TTC549 (cell line): ENCODE measurements around the gene EMID1.
"Not testable (repeated sequence)": the region's sequence is repeated elsewhere in the genome, so short reads cannot be mapped to it uniquely, and the experiment has no call there.

ENCODE experiments used
- FAIRE-seq: peaks from 2 replicates; lab custom pipeline; 2012; peaks lifted over from hg19 to GRCh38; lab: Jason Lieb, UNC

The EMID1 gene

GRCh38 chr22:29231971-29232959 lies 26.6 kb downstream of the EMID1 start:
- no peak for FAIRE-seq

- FAIRE-seq, result no peak
These were observed 27.7 kb downstream of the EMID1 start for GRCh38 chr22:29233277-29233877.

DNA sequence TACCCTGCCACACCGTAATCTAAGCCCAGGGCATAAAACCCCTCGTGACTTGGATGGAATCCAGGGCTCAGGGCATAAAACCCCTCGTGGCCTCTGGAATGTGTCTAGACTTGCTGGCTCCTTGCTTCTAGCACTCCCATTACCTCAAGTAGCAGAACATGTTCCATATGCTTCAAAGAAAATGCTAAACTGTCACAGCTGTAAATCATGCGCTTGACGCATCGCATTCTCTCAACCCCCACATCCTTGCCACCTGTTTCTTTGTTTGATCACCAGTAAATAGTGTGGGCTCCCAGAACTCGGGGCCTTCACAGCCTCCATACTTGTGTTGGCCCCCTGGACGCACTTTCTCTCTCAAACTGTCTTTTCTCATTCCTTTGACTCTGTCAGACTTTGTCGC lies 34.8 kb downstream of the EMID1 start:
- not testable (repeated sequence) for FAIRE-seq

DNA sequence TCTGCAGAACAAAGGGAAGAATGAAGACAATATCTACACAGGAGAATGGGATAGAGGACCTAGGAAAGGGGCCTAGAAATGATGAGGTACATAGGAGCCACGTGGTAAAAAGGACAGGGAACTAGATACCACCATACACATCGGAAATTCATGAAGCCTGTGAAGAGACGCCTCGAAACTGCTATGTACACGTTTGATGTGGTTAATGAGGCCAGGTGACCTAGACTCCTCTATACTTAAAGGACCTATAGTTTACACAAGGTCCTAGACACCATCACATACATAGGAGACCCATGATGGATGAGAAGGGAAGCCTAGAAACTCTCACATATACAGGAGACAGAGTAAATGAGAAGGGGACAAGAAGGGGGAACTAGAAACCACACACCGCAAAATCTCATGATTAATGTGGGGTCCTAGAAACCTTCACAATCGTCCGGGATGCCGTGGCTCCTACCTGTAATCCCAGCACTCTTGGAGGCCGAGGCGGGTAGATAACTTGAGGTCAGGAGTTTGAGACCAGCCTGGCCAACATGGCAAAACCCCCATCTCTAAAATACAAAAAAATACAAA lies 38.3 kb downstream of the EMID1 start:
- FAIRE-seq, result no peak

- FAIRE-seq, result no peak
These were observed 39.3 kb downstream of the EMID1 start for GRCh38 chr22:29244785-29245625.

- no peak for FAIRE-seq
These were observed 40.1 kb downstream of the EMID1 start for GRCh38 chr22:29245626-29246385.

- not testable (repeated sequence) for FAIRE-seq
These were observed 42.2 kb downstream of the EMID1 start for GRCh38 chr22:29247891-29248290.

GRCh38 chr22:29251265-29251664 lies 45.6 kb downstream of the EMID1 start:
- FAIRE-seq, result no peak

GRCh38 chr22:29251981-29252911 lies 46.5 kb downstream of the EMID1 start:
- FAIRE-seq, result no peak

DNA sequence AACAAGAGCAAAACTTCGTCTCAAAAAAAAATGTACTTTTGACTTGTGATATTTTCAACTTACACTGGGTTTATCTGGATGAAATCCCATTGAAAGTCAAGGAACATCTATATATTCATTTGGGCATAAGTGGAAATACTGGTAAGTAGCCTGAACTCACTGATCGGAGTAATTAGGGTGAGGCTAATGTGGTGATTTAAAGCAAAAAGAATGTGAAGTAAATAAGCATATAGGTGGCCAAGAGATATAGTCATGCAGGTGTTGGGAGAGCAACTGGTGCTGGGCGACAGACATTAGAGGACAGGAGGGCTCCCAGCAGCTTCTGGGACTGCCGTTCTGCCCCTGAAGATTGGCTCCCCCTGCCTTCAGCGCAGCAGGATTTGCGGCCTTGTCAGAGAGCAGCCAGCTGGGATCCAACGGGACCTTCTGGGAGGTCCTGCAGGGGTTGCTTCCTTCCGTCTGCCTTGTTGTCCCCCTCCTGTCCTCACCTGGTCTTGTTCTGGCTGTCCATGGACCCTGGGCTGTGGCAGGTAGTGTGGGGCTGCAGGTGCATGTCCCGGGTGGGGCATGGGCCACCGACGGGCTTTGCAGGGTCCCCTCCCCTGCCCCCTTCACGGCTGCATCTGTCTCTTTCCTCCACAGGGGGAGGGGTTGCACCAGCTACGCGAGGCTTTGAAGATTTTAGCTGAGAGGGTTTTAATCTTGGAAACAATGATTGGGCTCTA lies 48.0 kb downstream of the EMID1 start:
- FAIRE-seq, result no peak

GRCh38 chr22:29254286-29254660 lies 48.6 kb downstream of the EMID1 start:
- FAIRE-seq, result no peak

DNA sequence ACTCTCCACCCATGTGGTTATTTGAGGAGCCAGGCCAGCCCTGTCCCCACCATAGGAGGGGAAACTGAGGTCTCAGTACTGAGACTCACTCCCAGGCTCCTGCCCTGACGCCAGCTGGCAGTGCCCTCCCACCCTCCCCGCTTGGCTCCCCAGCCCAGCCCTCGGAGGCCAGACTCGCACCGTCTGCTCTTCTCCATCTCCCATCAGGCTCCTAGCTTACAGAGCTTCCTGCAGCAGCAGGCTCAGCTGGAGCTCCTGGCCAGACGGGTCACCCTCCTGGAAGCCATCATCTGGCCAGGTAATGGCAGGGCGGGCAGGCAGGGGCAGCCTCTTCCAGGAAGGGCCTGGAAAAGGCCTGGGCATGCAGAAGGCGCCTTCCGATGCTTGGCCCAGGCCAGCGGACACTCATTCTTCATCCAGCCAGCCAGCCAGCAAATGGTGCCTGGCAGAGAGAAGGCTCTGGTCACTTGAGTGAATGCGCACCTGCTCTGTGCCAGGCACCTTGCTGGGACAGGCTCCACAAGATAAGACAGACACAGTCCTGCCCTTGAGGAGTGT lies 49.4 kb downstream of the EMID1 start:
- FAIRE-seq, result no peak

- FAIRE-seq, result no peak
These were observed 51.1 kb downstream of the EMID1 start for GRCh38 chr22:29256606-29257325.

DNA sequence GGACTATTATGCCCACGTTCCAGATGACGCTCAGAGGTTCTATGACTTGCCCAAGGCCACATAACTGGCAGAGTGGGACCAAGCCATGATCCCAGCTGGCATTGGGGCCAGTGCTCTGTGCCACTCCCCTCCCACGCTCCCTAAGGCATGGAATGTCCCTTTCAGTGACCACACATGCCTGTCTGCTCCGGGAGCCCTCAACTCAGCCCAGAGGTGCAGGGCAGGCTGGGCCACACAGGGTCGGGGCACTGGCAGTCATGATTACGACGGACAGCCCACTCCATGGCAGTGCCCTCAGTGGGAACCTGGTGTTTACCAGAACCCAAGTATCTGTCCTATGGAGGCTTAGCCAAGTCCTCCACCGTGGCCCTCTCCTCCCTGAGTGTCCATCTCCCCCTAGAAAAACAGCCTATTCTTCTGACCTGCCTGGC lies 52.1 kb downstream of the EMID1 start:
- FAIRE-seq, result no peak

GRCh38 chr22:29258407-29259252 lies 52.9 kb downstream of the EMID1 start:
- no peak for FAIRE-seq

DNA sequence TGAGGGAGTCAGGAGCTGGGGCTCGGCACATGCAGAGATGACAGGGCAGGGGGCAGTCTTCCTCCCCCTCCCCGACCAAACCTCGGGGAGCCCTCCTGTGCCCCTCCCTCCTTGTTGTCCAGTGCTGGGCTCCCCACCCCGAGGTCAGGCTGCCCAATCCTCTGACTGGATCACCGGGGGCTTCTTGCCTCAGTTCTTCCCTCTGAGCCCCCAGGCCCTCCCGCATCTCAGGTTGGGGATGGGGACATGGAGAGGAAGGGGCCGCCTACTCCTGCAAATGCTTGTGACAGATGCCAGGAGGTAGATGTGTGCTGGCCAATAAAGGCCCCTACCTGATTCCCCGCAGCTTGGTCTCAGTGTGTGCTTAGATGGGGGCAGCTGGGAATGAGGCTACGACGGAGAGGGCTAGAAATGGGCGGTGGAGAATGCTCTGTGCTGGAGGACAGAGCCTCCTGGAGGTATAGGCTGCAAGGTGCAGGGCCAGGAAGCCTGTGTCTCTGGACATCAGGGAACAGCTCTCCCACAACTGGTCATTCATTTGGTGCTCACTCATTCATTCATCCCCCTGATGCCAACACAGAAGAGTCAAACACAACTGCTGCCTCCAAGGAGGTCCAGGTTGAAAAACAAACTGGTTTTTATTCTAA lies 53.7 kb downstream of the EMID1 start:
- FAIRE-seq, result no peak

- FAIRE-seq, result no peak
These were observed 54.4 kb downstream of the EMID1 start for GRCh38 chr22:29260031-29260560.
